Measurements from ENCODE around the gene ITFG1. TPM values are rescaled to one million over a fixed set of nuclear protein-coding genes. Genes with fewer than 3 reads are reported as not detected.
"Not testable (repeated sequence)": the region's sequence is repeated elsewhere in the genome, so short reads cannot be mapped to it uniquely, and the experiment has no call there.

ITFG1 gene
- polyA plus RNA-seq, 6 donors from 2014 or later, result 18.6 to 39.0 (median 28.5) TPM

DNA sequence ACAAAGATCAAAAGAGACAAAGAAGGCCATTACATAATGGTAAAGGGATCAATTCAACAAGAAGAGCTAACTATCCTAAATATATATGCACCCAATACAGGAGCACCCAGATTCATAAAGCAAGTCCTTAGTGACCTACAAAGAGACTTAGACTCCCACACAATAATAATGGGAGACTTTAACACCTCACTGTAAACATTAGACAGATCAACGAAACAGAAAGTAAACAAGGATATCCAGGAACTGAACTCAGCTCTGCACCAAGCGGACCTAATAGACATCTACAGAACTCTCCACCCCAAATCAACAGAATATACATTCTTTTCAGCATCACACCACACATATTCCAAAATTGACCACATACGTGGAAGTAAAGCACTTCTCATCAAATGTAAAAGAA lies 20.8 kb downstream of the ITFG1 start:
- peaks cover 0 to 18% (median 9%) of the 10 kb centered on the region in 7 donors for H3K9me3 Mint-ChIP-seq
- peaks cover 13 to 27% of the 10 kb centered on the region in 2 donors for H3K36me3 Mint-ChIP-seq
- H3K4me1 Mint-ChIP-seq, result peaks cover 14 to 19% (median 19%) of the 10 kb centered on the region in 3 donors
- ATAC-seq (ENCODE audit: low read depth in 2 of 2); DNase-seq; H3K4me3 Mint-ChIP-seq; H3K27me3 Mint-ChIP-seq: not testable (repeated sequence)
- peak overlapping the region in 2 of 6 donors; percentile 1 to 2 for H3K27ac Mint-ChIP-seq

DNA sequence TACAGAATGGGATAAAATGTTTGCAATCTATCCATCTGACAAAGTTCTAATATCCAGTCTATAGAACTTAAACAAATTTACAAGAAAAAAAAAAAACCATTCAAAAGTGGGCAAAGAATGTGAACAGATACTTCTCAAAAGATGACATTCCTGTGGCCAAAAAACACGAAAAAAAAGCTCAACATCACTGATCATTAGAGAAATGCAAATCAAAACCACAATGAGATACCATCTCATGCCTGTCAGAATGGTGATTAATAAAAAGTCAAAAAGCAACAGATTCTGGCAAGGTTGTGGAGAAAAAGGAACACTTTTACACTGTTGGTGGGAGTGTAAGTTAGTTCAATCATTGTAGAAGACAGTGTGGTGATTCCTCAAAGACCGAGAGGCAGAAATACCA lies 26.6 kb downstream of the ITFG1 start:
- not testable (repeated sequence) for ATAC-seq (ENCODE audit: low read depth in 2 of 2); H3K9me3 Mint-ChIP-seq; DNase-seq; H3K4me3 Mint-ChIP-seq; H3K27me3 Mint-ChIP-seq
- Mint-ChIP-seq H3K36me3 (peaks cover 0 to 12% of the 10 kb centered on the region in 2 donors), H3K4me1 (peaks cover 13 to 19% (median 14%) of the 10 kb centered on the region in 3 donors), H3K27ac (peak overlapping the region in 2 of 6 donors; percentile 25 to 55)

DNA sequence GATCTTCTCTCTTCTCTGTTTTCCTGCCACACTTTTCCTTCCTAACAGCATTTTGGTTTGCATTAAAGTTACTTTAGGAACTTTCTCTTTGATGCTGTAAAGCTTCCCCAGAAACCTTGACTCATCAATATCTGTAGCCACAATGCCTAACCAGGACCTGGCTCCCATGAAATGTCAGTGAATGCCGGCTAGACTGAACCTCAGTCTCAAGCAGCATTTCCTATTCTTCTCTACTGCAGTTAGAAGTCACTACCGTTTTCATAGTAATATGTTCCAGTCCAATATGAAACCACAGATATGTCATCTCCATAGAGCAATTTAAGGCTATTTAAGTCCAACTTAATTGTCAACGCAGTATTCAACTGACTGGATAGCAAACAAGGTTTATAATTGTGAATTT lies 28.9 kb downstream of the ITFG1 start:
- peaks cover 4 to 10% (median 7%) of the 10 kb centered on the region in 3 donors for H3K4me1 Mint-ChIP-seq
- H3K9me3 Mint-ChIP-seq, result no peaks in the 10 kb centered on the region
- H3K4me3 Mint-ChIP-seq, result no peak overlapping the region
- no peaks in the 10 kb centered on the region for H3K27me3 Mint-ChIP-seq
- ATAC-seq (ENCODE audit: low read depth in 2 of 2), result no peak
- DNase-seq, result no peak
- peak overlapping the region in 1 of 6 donors; percentile 0 for H3K27ac Mint-ChIP-seq
- peaks cover 0 to 12% of the 10 kb centered on the region in 2 donors for H3K36me3 Mint-ChIP-seq

DNA sequence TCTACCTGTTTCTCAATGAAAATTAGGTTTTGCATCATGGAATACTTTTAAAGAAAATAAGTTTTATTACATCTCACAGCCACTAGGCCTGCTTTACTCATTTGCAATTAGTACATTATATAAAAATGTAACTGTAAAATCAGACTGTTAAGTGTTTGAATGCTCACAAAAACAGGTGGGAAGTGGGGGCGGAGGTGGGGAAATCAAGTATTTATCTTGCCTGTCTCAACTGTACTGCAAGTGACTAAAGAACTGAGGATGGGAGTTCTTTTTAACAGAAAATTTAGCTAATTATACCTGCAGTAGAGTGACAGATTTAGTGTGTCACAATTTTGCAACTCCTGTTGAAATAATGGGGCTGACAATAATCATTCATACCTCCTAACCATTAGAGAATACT lies 34.1 kb downstream of the ITFG1 start:
- Mint-ChIP-seq H3K36me3 (peaks cover 11 to 29% of the 10 kb centered on the region in 2 donors), H3K9me3 (peaks cover 0 to 3% (median 0%) of the 10 kb centered on the region in 7 donors), H3K27me3 (no peaks in the 10 kb centered on the region), H3K4me3 (no peak overlapping the region), H3K27ac (no peak overlapping the region), H3K4me1 (no peaks in the 10 kb centered on the region)
- ATAC-seq (ENCODE audit: low read depth in 2 of 2), result no peak
- DNase-seq, result no peak

DNA sequence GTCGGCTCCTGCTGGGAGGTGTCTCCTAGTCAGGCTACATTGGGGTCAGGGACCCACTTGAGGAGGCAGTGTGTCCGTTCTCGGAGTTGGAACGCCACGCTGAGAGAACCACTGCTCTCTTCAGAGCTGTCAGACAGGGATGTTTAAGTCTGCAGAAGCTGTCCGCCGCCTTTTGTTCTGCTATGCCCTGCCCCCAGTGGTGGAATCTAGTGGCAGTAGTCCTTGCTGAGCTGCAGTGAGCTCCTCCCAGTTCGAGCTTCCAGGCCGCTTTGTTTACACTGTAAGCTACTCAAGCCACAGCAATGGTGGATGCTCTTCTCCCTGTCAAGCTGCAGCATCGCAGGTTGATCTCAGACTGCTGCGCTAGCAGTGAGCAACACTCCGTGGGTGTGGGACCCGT lies 36.0 kb downstream of the ITFG1 start:
- peaks cover 22 to 35% of the 10 kb centered on the region in 2 donors for H3K36me3 Mint-ChIP-seq
- no peak overlapping the region for H3K4me3 Mint-ChIP-seq

DNA sequence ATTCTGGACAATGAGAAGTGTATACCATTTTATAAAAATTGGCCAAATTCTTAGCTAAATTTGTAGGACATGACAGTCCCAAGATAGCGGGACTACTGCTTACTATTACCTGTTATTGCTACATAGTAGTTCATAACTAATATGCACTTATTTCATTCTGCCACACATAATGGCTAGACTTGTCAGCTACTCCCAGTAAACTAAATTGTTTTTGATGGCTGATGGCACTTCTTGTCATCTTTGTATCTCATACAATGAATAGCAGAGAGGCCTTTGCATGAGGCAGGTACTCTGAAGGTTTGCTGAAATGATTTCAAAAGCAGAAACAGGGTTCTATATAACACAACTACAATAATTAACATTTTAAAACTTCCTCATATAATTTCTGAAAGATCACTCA lies 44.0 kb downstream of the ITFG1 start:
- no peak overlapping the region for H3K27ac Mint-ChIP-seq
- H3K27me3 Mint-ChIP-seq, result no peaks in the 10 kb centered on the region

More for the DNA sequence above, 36.0 kb downstream of the ITFG1 start:
- Mint-ChIP-seq H3K4me1 (no peaks in the 10 kb centered on the region), H3K9me3 (peaks cover 0 to 3% (median 0%) of the 10 kb centered on the region in 7 donors), H3K27me3 (no peaks in the 10 kb centered on the region), H3K27ac (no peak overlapping the region)
- DNase-seq, result no peak
- no peak for ATAC-seq (ENCODE audit: low read depth in 2 of 2)

DNA sequence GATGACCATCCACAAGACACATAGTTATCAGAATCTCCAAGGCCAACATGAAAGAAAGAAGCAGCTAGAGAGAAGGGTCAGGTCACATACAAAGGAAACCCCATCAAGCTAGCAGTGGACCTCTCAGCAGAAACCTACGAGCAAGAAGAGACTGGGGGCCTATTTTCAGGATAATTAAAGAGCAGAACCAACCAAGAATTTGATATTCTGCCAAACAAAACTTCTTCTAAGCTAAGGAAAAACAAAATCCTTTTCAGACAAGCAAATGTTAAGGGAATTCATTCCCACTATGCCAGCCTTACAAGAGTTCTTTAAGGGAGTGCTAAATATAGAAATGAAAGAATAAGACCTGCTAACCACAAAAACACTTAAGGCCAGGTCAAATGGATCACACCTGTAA lies 47.8 kb downstream of the ITFG1 start:
- H3K27ac Mint-ChIP-seq, result no peak overlapping the region
- no peaks in the 10 kb centered on the region for H3K9me3 Mint-ChIP-seq
- DNase-seq (no peak), ATAC-seq (ENCODE audit: low read depth in 2 of 2) (no peak)
- peaks cover 8 to 29% of the 10 kb centered on the region in 2 donors for H3K36me3 Mint-ChIP-seq
- no peak overlapping the region for H3K4me3 Mint-ChIP-seq
- H3K4me1 Mint-ChIP-seq, result peaks cover 1 to 20% (median 3%) of the 10 kb centered on the region in 3 donors
- H3K27me3 Mint-ChIP-seq, result no peaks in the 10 kb centered on the region

More for the DNA sequence above, 44.0 kb downstream of the ITFG1 start:
- peaks cover 16 to 34% of the 10 kb centered on the region in 2 donors for H3K36me3 Mint-ChIP-seq
- no peaks in the 10 kb centered on the region for H3K9me3 Mint-ChIP-seq
- ATAC-seq (ENCODE audit: low read depth in 2 of 2) (no peak), DNase-seq (no peak)
- no peak overlapping the region for H3K4me3 Mint-ChIP-seq
- H3K4me1 Mint-ChIP-seq, result peaks cover 0 to 10% (median 2%) of the 10 kb centered on the region in 3 donors

DNA sequence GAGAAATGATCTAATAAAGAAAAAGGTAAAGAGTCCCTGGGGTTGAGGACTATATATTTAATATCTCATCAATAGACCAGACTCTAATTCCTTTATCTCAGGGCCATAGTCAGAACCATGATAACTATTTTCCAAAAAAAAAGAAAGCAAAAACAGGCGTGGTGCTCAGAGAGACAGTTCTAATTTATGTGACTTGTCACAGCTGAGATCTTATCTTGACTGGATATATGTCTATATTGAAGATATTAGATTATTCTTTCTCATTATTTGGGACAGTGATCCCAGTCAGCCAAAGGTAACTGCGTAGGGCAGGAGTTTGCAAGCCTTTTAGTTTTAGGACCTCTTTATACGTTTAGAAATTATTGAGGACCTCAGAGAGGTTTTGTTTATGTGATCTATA lies 52.4 kb downstream of the ITFG1 start:
- Mint-ChIP-seq H3K4me1 (peaks cover 1 to 24% (median 3%) of the 10 kb centered on the region in 3 donors), H3K36me3 (peaks cover 5 to 25% of the 10 kb centered on the region in 2 donors), H3K4me3 (no peak overlapping the region), H3K27me3 (no peaks in the 10 kb centered on the region), H3K9me3 (no peaks in the 10 kb centered on the region), H3K27ac (no peak overlapping the region)
- no peak for ATAC-seq (ENCODE audit: low read depth in 2 of 2)
- DNase-seq, result no peak

DNA sequence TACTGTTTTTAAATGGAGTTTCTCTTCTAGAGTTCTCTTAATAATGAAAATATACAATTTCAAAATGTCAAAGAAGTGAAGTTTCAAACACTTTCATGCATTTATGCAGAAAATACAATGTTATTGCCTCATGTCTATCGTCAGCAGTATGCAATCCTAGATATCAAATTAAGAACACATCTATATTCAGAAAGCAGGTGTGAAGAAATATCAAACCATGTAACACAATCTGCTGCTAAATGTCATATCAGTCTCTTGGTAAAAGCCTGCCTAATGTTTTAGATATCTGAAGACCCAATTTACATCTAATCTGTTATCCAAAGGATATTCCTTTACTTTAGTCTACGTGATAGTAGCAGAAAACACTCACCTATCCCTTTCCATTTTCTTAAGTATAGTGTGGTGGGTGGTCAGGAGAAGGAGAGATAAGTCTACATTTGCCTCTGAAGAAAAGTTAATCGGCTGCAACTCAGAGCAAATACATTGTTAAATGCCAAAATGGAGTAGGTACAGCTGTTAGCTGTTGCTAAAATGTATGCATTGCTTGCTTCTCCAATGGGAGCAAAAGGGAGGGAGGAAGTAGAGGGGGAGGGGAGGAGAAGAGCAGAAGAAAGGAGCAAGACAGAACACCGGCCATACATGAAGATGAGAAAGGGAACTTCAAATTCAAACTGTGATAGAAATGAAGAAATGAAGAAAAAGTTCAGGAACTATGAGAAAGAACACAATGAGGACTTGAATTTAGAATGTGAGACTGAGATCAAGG lies 64.9 kb downstream of the ITFG1 start:
- Mint-ChIP-seq H3K4me3 (no peak overlapping the region), H3K27me3 (no peaks in the 10 kb centered on the region), H3K27ac (no peak overlapping the region), H3K36me3 (peaks cover 14 to 28% of the 10 kb centered on the region in 2 donors), H3K4me1 (peaks cover 20 to 26% (median 22%) of the 10 kb centered on the region in 3 donors), H3K9me3 (no peaks in the 10 kb centered on the region)
- DNase-seq, result no peak
- ATAC-seq (ENCODE audit: low read depth in 2 of 2), result no peak

DNA sequence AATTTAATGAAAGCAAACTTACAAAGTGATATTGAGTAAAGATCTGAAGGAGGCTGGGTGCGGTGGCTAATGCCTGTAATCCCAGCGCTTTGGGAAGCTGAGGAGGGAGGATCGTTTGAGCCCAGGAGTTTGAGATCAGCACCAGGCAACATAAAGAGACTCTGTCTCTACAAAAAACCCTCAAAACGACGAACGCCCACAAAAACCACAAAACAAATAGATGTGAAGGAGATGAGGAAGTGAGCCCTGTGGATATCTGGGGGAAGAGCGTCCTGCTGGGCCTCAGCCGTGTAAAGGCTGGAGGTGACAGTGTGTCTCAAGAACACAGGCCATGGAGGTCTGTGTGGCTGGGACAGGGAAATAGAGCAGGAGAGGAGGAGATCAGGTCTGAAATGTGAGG lies 68.8 kb downstream of the ITFG1 start:
- peak; percentile 39 for DNase-seq
- H3K4me3 Mint-ChIP-seq, result peak overlapping the region in 6 of 8 donors; percentile 1 to 44 (median 12)
- ATAC-seq (ENCODE audit: low read depth in 2 of 2), result peak; percentile 96 to 98

DNA sequence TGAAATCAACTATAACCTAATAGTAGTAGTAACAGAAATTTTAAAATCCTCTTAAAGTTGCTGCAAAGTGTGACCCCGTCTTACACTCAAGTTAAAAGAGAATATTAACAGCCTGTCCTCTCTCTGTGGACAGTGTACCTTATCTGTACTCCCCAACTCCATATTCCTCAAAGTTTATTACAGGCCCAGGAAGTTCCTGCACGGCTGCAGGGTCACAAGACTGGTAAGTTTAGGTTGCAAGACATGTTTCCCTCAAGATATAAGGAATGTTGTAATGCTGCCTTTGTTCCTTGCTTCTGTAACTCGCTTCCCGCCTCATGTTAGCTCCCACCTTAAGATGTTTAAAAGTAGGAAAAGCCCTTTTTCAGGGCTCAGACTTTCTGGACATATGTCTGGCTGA lies 72.2 kb downstream of the ITFG1 start:
- no peak overlapping the region for H3K4me3 Mint-ChIP-seq
- DNase-seq (no peak), ATAC-seq (ENCODE audit: low read depth in 2 of 2) (no peak)
- H3K4me1 Mint-ChIP-seq, result peaks cover 11 to 29% (median 17%) of the 10 kb centered on the region in 3 donors
- H3K27me3 Mint-ChIP-seq, result no peaks in the 10 kb centered on the region
- H3K36me3 Mint-ChIP-seq, result peaks cover 4 to 19% of the 10 kb centered on the region in 2 donors
- H3K9me3 Mint-ChIP-seq, result peaks cover 0 to 4% (median 0%) of the 10 kb centered on the region in 7 donors
- no peak overlapping the region for H3K27ac Mint-ChIP-seq

More for the DNA sequence above, 68.8 kb downstream of the ITFG1 start:
- no peaks in the 10 kb centered on the region for H3K27me3 Mint-ChIP-seq
- H3K4me1 Mint-ChIP-seq, result peaks cover 20 to 29% (median 21%) of the 10 kb centered on the region in 3 donors
- H3K9me3 Mint-ChIP-seq, result peaks cover 0 to 4% (median 0%) of the 10 kb centered on the region in 7 donors
- H3K36me3 Mint-ChIP-seq, result peaks cover 12 to 22% of the 10 kb centered on the region in 2 donors
- H3K27ac Mint-ChIP-seq, result peak overlapping the region in 3 of 6 donors; percentile 27 to 78 (median 75)

DNA sequence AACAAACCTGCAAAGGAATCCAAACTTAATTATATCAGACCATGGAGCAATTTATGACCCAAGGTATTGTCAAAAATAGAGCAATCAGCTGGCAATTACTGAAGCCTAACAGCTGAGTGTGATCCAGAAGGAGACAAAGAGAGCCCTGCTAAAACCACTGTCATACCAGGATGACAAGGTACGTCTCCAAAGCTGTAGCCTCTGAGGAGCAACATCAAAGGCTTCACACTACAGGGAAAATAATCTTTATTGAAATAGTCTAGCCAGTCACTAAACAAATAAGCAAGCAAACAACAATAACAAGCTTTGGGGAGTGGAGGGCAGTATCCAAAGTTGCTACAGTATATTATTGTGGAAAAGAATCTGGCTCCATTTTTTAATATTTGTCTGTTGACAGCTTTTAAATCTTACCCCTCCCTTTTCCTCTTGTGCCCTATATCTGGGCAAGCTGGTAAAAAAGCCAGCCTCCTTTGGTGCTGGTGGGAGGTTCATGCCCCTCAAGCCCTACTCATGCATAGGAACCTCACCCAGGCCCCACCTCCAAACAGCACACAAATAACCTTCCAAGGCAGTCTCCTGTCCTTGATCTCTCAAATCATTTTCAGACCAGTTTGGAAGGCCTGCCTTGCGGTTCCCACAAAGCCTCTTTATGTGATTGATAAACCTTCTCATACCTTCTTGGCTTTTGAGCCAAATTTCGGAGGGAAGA lies 73.7 kb downstream of the ITFG1 start:
- Mint-ChIP-seq H3K27me3 (no peaks in the 10 kb centered on the region), H3K27ac (peak overlapping the region in 2 of 6 donors; percentile 10 to 91), H3K4me1 (peaks cover 4 to 20% (median 5%) of the 10 kb centered on the region in 3 donors), H3K9me3 (peaks cover 0 to 4% (median 0%) of the 10 kb centered on the region in 7 donors), H3K36me3 (peaks cover 4 to 19% of the 10 kb centered on the region in 2 donors), H3K4me3 (no peak overlapping the region)
- ATAC-seq (ENCODE audit: low read depth in 2 of 2) (no peak), DNase-seq (no peak)

DNA sequence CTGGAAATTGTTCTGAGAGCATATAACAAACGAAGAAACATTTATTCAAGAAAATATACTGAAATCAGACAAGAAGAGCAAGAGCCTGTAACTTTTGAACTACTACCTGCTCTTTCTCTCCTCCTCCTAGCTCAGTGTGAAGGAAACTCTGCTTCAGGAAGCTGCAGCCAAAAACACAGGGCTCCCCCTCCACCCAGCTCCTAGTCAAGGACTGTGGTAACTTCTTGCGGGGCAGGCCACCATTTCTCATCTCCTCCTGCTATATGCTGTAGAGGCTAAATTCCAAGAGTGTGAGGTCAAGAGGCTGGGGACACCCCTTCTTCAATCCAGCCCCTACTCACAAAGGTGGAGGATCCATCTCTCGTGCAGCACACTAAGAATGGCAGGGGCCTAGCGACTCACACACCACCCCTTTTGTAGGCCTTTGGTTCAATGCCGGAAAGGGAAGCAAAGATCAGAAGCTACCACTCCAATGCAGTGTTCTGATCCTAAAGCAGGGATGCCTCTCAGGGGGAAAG lies 74.6 kb downstream of the ITFG1 start:
- ATAC-seq (ENCODE audit: low read depth in 2 of 2), result no peak
- no peak overlapping the region for H3K27ac Mint-ChIP-seq

More for the DNA sequence above, 74.6 kb downstream of the ITFG1 start:
- Mint-ChIP-seq H3K27me3 (no peaks in the 10 kb centered on the region), H3K4me3 (no peak overlapping the region), H3K9me3 (peaks cover 0 to 4% (median 0%) of the 10 kb centered on the region in 7 donors), H3K4me1 (peaks cover 0 to 15% (median 0%) of the 10 kb centered on the region in 3 donors), H3K36me3 (peaks cover 4 to 19% of the 10 kb centered on the region in 2 donors)
- DNase-seq, result no peak

Measured in naive B cell (primary cell).